Fibroblast of upper back skin (primary cell): Measurements from ENCODE around the gene KMT2B.
"Not testable (repeated sequence)": the region's sequence is repeated elsewhere in the genome, so short reads cannot be mapped to it uniquely, and the experiment has no call there.

ENCODE experiments used
- DNase-seq: peaks from one replicate; pipeline ENCODE4 v3.0.0-alpha.2; 2013

Gene KMT2B, protein sequence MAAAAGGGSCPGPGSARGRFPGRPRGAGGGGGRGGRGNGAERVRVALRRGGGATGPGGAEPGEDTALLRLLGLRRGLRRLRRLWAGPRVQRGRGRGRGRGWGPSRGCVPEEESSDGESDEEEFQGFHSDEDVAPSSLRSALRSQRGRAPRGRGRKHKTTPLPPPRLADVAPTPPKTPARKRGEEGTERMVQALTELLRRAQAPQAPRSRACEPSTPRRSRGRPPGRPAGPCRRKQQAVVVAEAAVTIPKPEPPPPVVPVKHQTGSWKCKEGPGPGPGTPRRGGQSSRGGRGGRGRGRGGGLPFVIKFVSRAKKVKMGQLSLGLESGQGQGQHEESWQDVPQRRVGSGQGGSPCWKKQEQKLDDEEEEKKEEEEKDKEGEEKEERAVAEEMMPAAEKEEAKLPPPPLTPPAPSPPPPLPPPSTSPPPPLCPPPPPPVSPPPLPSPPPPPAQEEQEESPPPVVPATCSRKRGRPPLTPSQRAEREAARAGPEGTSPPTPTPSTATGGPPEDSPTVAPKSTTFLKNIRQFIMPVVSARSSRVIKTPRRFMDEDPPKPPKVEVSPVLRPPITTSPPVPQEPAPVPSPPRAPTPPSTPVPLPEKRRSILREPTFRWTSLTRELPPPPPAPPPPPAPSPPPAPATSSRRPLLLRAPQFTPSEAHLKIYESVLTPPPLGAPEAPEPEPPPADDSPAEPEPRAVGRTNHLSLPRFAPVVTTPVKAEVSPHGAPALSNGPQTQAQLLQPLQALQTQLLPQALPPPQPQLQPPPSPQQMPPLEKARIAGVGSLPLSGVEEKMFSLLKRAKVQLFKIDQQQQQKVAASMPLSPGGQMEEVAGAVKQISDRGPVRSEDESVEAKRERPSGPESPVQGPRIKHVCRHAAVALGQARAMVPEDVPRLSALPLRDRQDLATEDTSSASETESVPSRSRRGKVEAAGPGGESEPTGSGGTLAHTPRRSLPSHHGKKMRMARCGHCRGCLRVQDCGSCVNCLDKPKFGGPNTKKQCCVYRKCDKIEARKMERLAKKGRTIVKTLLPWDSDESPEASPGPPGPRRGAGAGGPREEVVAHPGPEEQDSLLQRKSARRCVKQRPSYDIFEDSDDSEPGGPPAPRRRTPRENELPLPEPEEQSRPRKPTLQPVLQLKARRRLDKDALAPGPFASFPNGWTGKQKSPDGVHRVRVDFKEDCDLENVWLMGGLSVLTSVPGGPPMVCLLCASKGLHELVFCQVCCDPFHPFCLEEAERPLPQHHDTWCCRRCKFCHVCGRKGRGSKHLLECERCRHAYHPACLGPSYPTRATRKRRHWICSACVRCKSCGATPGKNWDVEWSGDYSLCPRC (N-terminal part only)

DNA sequence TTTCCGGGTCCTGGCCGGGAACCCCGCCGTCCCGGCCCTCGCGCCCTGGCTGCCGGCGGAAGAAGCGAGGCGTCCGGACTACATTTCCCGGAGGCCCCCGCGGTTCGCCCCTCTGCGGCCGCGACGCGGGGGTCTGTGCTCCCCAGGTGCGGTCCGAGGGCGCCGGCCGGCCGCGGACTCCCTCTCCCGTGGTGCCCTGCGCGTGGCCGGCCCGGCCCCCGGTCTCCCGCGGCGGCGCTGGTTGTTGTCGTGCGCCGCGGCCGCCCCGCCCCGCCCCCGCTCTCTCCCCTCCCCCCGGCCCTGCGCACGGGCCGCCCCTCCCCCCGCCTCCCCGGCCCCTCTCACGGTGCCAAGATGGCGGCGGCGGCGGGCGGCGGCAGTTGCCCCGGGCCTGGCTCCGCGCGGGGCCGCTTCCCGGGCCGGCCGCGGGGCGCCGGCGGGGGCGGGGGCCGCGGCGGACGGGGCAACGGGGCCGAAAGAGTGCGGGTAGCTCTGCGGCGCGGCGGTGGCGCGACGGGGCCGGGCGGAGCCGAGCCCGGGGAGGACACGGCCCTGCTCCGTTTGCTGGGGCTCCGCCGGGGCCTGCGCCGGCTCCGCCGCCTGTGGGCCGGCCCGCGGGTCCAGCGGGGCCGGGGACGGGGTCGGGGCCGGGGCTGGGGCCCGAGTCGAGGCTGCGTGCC, at the start of gene KMT2B:
Gene KMT2B, plus strand, starts transcription at position 339 of the 680 bp plus-strand sequence. Its CDS starts 16 bp downstream, at position 355.
- peak; percentile 97 for DNase-seq

- DNase-seq, result no peak
Measured at GRCh38 chr19:35669566-35669965, 48.2 kb upstream of the KMT2B start.

DNA sequence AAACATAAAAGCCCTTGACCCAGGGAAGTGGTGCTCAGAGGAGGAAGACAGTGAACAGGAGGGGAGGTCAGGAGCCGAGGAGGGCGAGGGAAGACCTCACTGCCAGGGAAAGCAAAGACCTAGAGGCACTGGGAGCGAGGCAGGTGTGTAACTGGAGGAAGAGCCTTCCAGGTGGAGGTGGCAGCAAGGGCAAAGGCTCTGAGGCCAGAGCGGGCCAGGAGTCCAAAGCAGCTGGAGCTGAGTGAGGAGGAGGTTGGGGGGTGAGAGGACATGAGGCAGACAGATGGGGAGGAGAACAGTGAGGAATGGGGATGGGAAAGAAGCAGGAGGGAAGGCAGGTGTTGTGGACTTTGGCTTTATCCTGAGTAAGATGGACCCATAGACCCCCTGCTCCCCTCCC, 47.8 kb upstream of the KMT2B start:
- no peak for DNase-seq

DNA sequence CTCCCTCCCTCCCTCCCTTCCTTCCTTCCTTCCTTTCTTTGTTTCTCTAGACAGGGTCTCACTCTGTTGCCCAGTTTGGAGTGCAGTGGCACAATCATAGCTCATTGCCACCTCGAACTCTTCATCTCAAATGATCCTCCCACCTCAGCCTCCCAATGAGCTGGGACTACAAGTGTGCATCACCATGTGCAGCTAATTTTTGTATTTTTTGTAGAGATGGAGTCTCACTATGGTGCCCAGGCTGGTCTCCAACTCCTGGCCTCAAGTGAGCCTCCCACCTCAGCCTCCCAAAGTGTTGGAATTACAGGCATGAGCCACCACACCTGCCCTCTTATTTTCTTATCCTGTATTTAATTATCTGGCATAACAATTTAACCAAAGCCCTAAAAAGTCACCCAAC, 47.1 kb upstream of the KMT2B start:
- no peak for DNase-seq

- no peak for DNase-seq
Measured at GRCh38 chr19:35671818-35672217, 46.0 kb upstream of the KMT2B start.

DNA sequence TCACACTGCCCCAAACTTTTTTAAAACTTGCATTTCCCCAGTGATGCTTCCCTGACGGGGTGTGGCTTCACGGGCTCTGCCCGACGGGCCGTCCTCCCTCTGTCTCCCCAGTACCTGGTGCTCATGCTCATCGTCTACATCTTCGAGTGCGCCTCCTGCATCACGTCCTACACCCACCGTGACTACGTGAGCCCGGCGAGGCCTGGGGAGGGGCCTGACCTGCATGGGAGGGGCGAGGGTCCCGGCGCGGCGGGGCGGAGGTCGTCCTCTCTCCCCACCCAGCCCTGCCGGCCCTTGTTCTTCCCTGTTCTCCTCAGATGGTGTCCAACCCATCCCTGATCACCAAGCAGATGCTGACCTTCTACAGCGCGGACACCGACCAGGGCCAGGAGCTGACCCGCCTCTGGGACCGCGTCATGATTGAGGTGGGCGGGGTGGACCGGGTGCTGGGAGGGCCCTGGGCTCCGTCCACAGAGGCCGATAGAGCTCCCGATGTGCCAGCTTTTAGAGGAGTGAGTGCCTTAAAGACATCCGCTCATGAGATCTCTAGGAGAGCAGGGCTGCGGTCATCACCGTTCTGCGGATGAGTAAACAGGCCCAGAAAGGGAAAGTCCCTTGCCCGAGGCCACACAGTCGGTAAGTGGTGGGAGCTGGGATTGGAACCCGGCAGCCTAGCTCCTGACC, 44.5 kb upstream of the KMT2B start:
- DNase-seq, result peak; percentile 18

- DNase-seq, result no peak
Measured at GRCh38 chr19:35675589-35676140, 42.1 kb upstream of the KMT2B start.

- DNase-seq, result peak; percentile 32
Measured at GRCh38 chr19:35689836-35690235, 28.0 kb upstream of the KMT2B start.

DNA sequence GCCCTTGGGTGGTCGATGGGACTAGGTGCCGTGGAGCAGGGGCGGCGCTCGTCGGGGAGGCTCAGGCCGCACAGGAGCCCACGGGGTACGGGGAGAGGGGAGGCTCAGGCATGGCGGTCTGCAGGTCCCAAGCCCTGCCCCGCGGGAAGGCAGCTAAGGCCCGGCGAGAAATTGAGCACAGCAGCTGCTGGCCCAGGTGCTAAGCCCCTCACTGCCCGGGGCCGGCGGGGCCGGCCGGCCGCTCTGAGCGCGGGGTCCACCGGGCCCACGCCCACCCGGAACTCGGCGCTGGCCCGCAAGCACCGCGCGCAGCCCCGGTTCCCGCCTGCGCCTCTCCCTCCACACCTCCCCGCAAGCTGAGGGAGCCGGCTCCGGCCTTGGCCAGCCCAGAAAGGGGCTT, 26.7 kb upstream of the KMT2B start:
- not testable (repeated sequence) for DNase-seq

- no peak for DNase-seq
Measured at GRCh38 chr19:35692010-35692409, 25.8 kb upstream of the KMT2B start.

GRCh38 chr19:35693422-35693821, 24.4 kb upstream of the KMT2B start:
- DNase-seq, result no peak

GRCh38 chr19:35693835-35694599, 23.8 kb upstream of the KMT2B start:
- DNase-seq, result peak; percentile 85

- no peak for DNase-seq
Measured at GRCh38 chr19:35695895-35696422, 21.8 kb upstream of the KMT2B start.

- DNase-seq, result no peak
Measured at GRCh38 chr19:35696835-35697234, 21.0 kb upstream of the KMT2B start.

- peak; percentile 97 for DNase-seq
Measured at GRCh38 chr19:35702223-35703012, 15.4 kb upstream of the KMT2B start.

DNA sequence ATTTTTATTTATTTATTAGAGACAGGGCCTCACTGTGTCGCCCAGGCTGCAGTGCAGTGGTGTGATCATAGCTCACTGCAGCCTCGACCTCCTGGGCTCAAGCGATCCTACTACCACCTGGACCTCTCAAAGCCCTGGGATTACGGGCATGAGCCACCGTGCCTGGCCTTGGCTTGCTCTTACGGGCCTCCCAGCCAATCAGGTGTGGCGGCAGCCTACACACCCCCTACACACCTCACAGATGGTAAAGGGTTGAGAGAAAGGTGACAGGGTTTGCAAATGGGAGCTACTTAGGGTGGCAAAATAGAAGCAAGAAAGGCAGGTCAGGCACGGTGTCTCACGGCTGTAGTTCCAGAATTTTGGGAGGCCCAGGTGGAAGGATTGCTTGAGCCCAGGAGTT, 14.5 kb upstream of the KMT2B start:
- DNase-seq, result no peak

- DNase-seq, result peak; percentile 52
Measured at GRCh38 chr19:35704218-35704617, 13.6 kb upstream of the KMT2B start, which contains the start of gene ZBTB32. Gene ZBTB32, plus strand, starts transcription at chr19:35704558. Its CDS starts 10,069 bp downstream, at chr19:35714627.

DNA sequence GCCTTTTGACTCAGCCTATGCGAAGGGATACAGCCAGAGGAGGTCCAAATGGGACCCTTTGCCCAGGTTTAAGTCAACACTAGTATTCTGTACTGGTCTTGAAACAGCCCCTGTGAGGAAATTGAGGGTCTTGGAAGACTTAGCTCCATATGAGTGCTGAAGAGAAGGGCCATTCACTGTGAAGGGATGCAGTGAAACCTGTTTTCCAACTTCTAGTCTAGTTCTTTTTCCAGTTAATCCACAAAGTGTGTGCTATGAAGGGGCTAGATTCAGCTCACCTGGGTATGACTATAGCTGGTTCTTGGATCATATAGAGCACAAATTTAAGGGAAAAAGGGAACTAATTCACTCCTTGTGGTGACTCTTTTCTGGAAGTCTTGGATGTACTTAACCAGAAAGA, 9.4 kb upstream of the KMT2B start:
- DNase-seq, result no peak
